Measurements from ENCODE around the gene RRBP1.

Gene RRBP1

DNA sequence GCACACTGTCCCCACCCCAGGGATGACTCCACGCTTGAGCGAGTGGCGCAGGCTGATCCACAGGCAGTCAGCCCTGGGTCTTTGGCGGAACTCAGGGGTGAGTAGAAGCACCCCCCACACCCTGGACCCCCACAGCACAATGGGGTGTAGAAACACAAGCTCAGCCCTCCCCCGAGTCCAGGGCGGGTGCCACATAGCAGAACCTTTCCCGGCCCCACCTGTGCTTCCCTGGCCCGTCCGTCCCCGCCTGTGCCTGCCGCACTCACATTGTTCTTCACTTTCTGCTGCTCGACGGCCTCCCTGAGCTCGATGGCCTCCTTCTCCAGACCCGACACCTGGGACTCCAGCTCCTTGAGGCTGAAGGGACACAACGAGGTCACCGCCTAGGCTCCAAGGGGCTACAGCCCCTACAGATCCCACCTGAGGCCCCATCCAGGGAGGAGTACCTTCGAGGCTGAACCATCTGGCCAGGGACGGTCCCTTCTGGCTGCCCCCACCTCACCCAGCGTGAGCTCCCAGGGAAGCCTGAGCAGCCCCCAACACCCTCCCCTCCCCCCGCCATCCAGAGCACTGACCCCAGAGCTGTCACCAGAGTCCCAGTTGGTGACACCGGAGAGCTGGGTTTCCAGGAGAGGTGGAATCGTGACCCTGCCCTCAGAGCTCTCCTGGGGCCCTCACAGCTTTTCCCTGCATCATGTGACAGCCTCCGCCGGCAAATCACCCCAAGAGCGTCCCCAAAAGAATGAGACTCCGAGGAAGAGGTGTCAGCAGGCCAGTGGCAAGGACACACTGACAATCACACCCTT is 56.6 kb downstream of the RRBP1 start:
- no peak overlapping the region for H3K4me3 ChIP-seq (ENCODE audit: low read depth, low read length)

GRCh38 chr20:17624551-17625245 is 57.3 kb downstream of the RRBP1 start:
- H3K4me3 ChIP-seq (ENCODE audit: low read depth, low read length) = no peak overlapping the region

- no peak overlapping the region for H3K4me3 ChIP-seq (ENCODE audit: low read depth, low read length)
These were observed 58.0 kb downstream of the RRBP1 start for GRCh38 chr20:17624070-17624469.

GRCh38 chr20:17622851-17623508 is 59.1 kb downstream of the RRBP1 start:
- H3K4me3 ChIP-seq (ENCODE audit: low read depth, low read length) = no peak overlapping the region

GRCh38 chr20:17622086-17622850 is 59.8 kb downstream of the RRBP1 start:
- H3K4me3 ChIP-seq (ENCODE audit: low read depth, low read length) = no peak overlapping the region

GRCh38 chr20:17621229-17621968 is 60.6 kb downstream of the RRBP1 start:
- no peak overlapping the region for H3K4me3 ChIP-seq (ENCODE audit: low read depth, low read length)

DNA sequence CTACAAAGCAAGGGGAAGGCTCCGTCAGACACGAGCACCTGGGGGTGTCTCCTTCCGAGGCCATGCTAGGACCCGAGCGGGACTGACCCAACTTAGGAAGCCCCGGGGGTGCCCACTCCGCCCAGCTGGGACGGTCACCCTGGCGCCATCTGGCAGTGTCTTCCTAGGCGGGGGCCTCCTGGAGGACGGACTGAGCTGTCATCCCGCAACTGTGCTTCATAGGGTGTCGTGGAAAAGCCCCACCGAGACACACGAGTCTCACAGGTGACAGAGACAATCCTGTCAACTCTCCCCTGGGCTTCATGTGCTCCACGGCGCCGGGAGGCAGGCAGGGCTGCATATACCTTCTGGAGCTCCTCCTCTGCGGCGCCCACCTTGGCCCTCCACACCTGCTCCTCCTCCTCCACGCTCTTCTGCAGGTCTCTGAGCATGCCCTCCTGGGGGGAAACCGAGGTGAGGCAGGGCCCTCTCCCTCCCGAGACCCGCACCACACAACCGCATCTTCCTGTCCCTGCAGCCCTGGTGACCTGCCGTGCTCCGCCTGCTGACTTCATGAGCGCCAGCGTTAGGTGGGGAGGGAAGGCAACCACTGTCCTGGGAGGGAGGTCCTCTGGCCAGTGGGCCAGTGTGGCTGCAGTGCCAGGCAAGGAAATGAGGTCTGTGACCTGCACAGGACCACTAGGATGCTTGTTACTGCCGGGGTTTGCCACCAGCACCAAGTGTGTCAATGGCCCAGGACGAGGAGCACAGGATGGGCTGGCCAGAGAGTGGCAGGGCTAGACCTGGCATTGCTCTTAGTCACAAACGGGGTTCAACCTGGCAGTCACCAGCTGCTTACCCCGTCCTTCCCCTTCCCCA is 61.4 kb downstream of the RRBP1 start:
- no peak overlapping the region for H3K4me3 ChIP-seq (ENCODE audit: low read depth, low read length)

GRCh38 chr20:17619351-17620093 is 62.5 kb downstream of the RRBP1 start:
- no peak overlapping the region for H3K4me3 ChIP-seq (ENCODE audit: low read depth, low read length)

DNA sequence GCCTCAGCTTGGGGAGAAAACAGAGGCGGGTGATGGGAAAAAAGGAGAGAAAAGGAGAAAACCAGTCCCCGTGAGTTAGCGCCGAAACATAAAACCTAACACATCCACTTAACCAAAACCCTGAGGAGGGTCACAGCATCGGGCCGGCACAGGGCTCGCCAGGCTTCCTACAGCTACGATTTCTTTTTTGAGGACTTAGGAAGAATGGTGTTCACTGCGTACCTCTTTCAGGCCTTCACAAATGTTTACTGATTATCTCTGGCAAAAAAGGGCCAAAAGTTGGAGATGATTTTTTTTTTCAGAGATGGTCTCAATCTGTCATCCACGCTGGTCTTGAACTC is 63.4 kb downstream of the RRBP1 start:
- no peak overlapping the region for H3K4me3 ChIP-seq (ENCODE audit: low read depth, low read length)

- no peak overlapping the region for H3K4me3 ChIP-seq (ENCODE audit: low read depth, low read length)
These were observed 64.0 kb downstream of the RRBP1 start for GRCh38 chr20:17617868-17618672.

DNA sequence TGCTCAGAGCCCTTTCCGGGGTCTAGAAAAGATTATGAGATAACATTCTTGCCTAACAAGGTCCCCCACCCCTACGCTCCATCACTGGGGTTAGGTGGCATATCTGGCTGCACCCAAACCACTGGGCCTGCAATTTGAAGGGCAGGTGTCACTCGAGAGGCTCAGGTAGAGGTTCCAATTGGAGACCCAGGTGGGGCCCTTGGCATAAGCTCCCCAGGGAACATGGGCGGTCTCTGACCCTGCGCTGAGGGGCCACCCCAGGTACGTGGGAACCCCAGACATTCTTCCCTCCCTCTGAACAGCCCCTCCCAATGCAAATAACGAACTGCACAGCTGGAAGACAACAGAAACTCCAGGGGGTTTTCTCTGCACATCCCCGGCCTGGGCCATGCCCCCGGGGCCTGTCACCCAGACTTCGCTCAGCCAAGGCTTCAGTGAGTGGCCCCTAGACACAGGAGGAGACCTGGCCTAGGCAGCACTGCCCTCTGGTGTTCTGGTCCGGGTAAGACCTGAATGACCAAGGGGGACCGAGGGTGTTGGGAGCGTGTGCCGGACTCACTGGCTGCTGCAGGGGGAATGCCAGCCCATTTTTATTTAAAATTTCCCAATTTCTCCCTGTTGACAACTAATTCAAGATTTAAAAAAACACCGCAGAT is 64.7 kb downstream of the RRBP1 start:
- H3K4me3 ChIP-seq (ENCODE audit: low read depth, low read length) = no peak overlapping the region

DNA sequence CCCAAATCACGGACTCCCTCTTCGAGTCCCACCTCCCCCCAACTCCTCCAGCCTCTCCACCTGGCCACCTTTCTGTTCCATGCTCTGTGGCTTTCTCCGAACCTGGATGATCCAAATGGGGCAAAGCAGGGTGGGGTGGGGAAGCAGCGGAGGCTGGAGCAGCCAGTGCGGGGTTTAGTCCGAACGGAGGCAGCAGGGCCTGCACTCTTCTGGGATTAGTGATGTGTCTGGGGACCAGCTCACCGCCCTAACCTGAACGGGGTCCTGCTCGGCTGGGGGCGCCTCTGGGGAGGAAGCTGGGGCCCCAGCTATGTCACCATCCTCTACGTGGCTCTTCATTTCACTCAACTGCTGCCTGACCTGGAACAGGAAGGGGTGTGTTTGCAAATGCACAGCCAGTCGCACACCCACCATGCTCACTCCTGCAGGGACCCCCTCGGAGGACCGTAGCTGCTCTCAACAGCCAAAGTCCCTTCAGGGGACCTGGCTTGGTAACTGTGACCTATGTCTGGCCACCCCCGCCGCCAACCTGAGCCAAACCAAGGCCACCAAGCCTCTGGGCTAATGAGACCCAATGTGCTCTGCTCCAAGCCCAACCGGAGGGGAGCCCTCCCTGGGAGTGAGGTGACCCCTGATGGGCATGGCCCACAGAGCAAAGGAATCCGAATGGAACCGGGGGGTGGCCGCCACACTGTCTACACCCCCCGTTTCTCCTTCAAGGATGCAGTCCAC is 65.4 kb downstream of the RRBP1 start:
- no peak overlapping the region for H3K4me3 ChIP-seq (ENCODE audit: low read depth, low read length)

DNA sequence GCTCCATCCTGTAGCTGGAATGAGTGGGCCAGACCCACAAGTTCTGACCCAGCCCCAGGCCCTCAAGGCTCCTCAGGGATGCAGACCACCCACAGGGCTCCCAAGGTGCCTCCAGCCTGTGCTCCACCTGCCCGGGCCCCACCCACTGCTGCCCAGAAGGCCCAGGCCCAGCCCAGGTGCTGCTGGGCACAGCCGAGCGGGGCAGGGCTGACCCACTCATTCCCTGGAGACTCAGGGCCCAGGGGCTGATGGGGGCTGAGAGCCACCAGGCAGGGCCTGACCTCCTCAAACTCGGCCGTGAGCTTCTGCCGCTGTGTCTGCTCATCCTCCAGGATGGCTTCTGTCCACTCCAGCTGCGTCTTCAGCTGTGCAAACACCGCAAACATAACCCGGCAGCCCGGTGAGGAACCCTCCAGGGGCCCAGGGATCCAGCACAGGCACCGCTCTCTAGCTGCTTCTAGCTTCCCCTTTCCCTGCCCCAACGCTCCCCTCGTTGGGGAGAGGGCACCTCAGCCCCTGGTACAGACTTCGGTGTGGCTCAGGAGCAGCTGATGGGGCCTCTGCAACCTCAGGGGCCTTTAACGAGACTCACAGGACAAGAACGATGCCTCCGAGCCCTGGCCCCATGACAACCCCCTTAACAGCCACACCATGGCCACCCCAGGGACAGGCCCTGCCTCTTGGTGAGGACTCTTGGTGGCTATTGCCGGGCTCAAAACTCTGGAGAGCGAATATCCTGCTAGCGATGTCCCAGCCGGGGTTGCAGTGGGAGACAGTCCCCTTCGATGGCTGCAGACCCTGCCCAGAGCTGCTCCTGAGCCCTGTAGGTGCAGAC is 66.2 kb downstream of the RRBP1 start:
- no peak overlapping the region for H3K4me3 ChIP-seq (ENCODE audit: low read depth, low read length)

DNA sequence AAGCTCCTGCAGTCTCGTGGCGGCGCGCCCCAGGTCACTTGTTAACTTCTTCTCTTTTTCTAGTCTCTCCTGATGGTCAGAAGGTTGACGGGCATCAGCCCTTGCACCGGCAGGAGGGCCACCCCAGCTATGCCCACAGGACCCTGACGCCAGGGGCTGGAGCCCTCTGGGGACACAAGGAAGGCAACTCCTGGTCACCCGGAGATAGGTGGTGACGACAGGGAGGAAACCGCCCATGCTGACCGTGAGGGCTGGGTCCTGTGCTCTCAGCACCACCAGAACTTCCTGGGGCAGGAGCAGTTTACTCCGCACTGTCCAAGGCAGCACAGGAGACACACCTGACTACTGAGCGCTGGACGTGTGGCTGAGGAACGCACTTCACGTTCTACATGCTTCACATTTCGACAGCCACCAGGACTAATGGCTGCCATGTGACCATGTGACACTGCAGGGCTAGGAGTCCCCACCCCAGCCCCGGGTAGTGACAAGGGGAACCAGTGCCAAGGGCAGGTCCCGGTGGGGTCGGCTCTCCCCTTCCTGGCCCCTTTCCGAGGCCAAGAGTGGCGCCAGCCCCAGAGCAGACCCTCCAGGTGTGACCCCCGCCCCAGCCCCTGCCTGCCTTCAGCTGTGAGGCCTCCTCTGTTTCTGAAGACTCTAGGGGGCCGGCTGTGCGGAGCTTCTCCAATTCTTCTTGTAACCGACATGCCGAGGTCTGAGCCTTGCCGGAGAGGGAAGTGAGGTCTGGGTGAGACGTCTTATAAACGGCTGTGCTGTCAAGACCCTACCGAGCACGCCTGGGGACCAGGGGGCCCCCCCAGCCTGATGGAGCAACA is 67.0 kb downstream of the RRBP1 start:
- no peak overlapping the region for H3K4me3 ChIP-seq (ENCODE audit: low read depth, low read length)

GRCh38 chr20:17614176-17614811 is 67.7 kb downstream of the RRBP1 start:
- H3K4me3 ChIP-seq (ENCODE audit: low read depth, low read length) = no peak overlapping the region
